HG02884 (cell line): ENCODE measurements around the gene SOHLH2.

Experiments used
- ATAC-seq: cut with Tn5 transposase; IDR thresholded peaks from one replicate; pipeline ENCODE4 v1.9.1; 2021; ENCODE audit warnings: mild to moderate bottlenecking, moderate library complexity; ENCODE audit not compliant: unreplicated experiment

SOHLH2 gene, protein sequence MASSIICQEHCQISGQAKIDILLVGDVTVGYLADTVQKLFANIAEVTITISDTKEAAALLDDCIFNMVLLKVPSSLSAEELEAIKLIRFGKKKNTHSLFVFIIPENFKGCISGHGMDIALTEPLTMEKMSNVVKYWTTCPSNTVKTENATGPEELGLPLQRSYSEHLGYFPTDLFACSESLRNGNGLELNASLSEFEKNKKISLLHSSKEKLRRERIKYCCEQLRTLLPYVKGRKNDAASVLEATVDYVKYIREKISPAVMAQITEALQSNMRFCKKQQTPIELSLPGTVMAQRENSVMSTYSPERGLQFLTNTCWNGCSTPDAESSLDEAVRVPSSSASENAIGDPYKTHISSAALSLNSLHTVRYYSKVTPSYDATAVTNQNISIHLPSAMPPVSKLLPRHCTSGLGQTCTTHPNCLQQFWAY

DNA sequence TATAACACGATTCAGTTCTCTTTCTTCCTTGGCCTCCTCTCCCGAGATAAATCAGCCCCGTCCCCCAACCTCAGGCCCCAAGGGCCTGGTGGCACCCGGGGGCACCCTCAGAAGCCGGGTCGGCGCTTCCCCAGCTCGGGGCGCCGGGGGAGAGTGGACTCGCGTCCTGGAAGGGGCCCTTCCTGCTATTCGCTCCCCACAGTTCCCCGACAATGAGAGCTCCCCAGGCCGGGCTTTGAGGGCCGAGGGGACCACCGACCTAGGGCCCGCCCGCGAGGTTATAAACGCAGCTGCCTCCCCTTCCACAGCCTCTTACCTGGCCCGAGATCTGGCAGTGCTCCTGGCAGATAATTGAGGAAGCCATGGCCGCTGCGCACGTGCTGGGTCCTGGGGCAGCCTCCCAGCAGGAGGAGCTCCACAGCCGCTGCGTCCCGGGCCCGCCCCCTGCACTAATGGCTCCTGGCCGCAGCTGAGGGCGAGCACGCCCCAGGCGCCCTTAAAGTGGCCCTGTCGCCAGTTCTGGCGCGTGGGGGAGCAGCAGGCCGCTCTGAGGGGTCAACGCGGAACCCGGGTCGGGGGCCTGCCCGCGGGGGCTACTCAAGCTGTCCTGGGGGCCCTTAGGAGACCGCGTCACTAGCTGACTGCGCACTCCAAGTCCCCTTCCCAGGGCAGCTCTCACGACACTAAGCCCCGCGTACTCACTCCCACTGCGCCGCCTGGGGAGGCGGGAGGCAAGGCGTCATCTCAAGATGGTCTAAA is at the start of gene SOHLH2:
SOHLH2 (minus strand) TSS at position 394 of the 759 bp plus-strand sequence; CDS start at position 364, 30 bp downstream.
- no peak for ATAC-seq

DNA sequence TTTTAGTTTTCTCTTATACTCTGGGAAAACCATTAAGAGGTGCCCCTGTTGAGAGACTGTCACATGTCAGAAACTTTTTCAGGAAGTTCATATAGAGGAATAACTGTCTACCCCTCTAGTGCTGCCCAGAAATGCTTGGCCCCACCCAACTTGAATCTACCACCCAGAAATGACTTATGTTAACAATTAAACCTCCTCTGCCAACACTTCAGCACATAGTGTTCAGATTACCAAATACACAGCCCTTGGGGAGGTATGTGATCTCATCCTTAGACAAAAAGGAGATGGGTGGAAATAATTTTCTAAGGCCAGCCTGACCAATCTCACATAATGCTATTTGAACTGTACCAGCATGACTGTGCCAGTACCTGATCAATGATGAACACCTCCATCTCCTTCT is 47.6 kb upstream of the SOHLH2 start:
- ATAC-seq, result no peak

DNA sequence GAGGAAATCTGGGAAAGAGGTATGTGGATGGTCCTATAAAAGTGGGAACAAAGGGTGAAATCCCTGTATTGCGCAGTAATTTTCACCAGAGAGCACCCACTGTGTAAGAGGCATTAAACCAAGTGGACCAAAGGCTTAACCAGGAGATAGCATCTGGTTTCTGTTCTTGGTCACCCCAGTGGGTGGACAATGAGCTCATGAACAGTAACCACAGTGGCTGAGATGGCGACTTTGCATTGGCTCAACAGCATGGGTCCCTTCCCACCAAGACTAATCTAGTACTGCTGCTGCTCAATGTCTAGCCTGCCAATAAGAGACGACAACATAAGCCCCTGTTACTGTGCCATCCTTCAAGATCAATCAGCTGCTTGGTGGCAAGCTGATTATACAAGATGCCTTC is 46.7 kb upstream of the SOHLH2 start:
- ATAC-seq, result no peak

DNA sequence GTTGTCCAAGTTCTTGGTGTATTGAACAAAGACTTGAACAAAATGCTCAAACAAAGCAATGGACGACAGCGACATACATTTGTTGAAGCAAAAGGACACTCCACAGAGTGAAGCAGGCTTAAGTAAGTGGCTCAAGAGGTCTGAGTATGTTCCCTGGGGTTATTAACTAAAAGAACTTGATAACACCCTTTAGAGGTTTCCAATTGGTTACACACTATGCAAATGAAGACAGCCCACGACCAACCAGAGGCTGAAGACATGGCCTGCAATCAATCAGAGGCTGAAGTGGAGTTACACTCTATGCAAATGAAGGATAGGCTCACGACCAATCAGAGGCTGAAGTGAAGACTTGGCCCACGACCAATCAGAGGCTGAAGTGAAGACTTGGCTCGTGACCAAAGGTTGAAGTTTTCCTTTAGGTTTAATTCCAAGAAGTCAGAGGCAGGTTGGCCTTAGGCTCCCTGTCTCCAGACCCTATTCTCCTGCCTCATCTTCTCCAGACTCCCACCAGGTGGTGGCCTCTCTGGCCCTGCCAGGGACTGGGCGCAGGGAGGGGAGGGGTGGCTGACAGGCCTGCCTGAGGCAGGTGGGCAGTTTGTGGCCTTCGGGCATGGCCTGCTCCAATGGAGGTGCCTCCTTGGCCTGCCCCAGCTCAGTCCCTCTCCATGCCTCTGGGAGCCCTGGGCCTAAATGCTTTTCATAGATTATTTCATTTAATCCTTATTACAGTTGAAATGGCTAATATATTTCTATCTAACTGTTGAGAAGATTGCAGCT is 45.2 kb upstream of the SOHLH2 start:
- ATAC-seq, result no peak

DNA sequence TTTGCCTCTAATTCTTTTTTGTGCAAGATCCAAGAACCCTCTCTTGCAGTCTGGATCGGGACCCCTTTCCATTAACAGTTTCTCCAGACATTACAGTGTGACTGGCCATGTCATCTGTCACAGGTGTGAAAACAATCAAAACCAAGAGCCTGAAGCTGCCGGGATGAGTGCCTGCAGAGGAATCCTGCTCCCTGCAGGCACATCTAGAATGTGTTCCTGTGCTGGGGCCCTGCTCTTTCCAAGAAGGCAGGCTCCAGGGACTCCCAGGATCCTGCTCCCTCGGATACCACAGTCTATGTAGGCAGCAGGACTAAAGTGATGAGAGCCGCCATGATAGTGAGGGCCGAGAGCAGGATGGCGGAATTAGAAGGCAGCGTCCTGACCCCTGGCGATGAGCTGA is 44.5 kb upstream of the SOHLH2 start:
- ATAC-seq, result no peak

DNA sequence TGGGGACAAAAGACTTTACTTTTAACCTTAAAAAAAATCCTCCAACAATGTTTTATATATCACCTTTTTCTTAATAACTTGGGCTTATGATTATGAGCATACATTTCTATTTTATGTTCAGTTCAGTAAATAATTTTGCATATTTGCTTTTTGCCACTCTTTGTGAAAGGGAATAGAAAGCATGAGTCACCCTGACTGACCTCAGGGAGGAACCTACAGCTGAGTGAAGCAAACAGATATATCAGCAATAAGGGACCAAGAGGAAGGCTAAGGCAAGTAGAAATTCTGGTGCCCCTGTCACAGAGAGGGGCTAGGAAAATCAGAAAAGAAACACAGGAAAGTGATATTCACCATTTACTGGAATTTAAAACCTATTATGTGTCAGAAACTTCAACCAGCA is 37.2 kb upstream of the SOHLH2 start:
- no peak for ATAC-seq

DNA sequence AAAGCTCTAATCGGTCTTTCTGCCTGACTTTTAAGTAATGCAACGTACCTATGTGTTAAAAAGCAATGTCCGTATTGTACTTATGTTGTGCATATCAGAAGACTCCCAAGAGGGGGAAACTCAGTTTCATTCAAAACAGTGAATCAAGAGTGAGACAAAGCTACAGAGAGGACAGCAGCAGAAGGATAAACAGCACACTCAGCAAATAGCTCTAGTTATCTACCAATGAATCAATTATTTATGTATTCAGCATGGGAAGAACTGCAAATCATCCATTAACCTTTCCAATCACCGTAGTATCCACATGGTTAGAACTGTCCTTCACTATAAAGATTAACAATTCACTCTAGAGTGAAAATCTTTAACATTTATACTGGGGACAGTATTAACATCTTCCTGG is 36.7 kb upstream of the SOHLH2 start:
- ATAC-seq, result no peak

DNA sequence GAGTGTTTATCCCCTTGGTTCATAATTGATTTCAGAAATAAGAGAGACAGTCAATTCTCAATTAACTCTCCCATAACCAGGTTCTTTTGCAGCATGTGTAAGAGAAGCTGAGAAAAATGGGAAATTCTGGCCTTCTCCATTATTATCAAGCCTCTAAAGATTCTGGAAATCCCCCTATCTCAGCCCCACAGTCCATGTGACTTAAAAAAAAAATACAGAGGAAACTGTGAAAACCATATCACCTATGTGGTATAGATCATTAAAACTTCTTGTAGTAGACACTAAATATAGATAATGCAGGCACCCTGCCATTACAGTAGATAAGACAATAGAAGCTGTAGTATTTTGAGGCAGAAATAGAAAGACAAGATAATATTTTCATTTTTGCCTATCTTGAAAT is 34.3 kb upstream of the SOHLH2 start:
- no peak for ATAC-seq

DNA sequence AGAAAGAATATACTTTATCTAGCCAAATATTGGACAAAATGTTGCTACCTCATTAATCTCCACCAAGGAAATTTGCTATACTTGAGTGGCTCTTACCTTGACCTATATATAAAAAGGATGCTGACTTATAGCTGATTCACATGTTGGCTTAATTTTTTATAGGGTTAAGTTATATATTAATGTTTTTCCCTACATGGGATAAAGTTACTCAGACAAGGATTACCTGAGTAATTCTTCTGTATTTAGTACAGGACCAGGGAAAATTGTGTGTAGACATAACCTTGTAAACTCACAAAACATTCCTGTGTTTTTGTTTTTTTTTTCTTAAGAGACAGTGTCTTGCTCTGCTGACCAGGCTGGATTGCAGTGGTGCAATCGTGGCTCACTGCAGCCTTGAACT is 30.6 kb upstream of the SOHLH2 start:
- ATAC-seq, result no peak

DNA sequence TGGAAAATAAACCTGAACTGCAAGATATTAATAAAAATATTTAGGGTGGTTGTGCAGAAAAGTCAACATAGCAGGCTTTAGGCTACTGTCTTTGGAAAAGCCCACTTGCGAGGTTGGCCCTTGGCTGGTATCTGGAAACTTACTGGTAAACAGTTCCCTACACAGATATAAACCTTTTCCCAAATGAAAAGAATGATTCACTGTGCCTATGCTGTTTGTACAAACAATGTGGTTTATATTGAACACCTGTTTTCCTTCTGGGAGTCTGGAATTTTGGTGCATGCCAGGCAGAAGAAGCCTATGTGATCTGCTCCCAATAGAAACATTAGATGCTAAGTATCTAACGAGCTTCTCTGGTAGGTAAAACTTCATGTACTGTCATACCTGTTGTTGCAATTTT is 29.7 kb upstream of the SOHLH2 start:
- no peak for ATAC-seq

DNA sequence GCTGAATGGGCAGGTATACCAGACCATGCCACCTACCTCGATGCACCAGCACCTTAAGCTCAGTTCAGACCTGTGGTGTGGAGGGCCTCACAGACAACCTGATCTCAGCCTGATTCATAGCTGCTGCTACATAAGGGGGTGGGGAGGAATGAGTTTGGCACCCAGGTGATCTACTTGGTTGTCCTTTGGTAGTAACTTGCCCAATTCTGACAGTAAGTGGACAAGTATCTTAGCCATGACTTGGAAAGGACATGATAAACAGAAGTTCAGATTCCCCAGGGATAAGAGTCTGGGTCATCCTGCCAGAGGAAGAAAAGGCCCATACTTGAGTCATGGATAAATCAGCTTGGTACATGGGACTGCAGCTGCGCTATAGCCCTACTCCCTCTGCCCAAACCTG is 28.4 kb upstream of the SOHLH2 start:
- ATAC-seq, result no peak

DNA sequence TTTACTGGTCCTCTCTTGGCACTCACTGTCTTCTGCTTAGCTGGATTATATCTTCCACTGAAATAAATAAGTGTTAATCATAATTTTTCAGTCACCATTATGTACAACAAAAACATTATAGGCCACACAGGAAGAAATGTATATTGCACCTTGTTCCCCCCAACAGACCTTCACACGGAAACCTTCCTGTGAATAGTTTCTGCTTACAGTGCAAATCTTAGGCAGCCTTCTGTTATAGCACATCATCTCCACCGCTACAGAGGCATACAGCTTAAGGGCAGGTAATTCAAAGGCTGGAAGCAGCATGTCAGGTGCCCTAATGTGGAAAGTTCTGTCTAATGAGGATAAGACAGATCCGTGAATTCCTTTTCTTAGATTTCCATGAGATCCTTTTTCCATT is 16.9 kb upstream of the SOHLH2 start:
- ATAC-seq, result no peak

DNA sequence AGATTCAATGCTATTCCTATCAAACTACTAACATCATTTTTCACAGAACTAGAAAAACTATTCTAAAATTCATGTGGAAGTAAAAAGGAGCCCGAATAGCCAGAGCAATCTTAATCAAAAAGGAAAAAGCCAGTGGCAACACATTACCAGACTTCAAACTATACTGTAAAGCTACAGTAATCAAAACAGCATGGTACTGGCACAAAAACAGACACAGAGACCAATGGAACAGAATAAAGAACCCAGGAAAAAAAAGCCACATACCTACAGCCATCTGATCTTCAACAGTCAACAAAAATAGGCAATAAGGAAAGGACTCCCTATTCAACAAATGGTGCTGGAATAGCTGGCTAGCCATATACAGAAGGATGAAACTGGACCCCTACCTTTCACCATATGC is 10.4 kb upstream of the SOHLH2 start:
- no peak for ATAC-seq

DNA sequence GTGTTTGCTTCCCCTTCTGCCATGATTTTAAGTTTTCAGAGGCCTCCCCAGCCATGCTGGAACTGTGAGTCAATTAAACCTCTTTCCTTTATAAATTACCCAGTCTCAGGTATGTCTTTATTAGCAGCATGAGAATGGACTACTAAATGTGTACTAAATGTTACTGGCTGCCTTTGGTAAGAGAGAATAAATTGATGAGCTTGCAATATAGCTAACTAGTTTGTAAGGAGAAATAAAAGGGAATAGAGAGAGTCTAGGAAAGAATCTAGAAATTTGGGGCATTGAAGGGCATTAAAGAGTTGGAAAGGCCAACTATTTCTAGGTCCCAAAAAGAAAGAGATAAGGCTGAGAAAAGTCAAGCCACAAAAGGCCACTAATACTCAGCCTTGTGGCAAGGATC is 5.5 kb upstream of the SOHLH2 start:
- ATAC-seq, result no peak

DNA sequence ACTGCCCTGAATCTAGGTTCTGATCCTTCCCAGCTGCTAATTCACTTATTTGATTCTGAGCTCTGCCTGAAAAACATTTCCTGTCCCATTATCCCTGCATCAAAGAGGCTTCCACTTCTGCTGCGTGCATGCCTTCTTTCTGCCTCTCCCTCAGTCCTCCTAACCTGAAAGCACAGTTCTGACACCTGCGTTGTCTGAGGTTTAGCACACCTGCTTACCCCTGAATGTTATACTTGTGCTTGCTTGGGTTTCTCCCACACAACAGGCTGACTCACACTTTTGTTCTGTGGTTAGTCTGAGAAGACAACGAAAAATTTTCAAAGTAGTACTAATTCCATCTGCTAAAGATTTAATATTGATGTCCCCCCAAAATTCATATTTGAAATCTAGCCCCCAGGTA is 3.1 kb upstream of the SOHLH2 start:
- ATAC-seq, result no peak

DNA sequence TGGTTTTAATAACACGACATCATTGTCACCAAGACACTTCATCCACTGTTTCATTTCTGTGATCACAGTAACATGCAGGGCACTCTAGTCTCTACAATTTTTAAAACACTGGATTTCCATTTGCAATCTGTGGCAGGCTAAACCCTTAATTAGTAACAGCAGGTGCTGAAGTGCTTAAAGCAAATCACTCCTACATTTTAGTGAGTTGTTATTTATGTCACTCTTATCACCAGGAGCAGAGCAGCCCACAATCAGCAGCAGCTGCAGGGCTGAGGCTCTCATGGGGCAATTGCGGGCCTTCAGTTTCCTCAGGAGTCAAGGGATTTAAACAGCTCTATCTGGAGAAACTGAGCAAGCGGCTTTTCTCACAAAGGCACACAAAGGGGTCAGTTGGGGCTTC is 1.6 kb downstream of the SOHLH2 start:
- no peak for ATAC-seq

DNA sequence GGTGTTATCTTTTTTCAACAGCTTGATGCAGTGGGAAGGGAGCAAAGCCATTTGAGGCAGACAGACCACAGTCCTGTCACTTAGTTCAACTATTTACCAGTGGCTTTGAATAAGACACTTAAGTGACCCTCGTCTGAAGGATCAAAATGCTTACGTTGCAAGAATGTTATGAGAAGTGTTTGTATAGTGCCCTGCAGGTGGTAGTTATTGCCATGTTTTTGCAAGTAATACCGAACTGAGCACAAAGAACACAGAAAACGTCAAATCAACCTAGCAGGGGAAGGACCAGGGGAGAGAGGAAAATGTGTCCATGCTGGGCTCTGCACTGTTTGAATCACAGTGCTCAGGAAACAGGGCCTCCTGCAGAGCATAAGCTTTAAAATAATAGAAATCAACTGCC is 2.8 kb downstream of the SOHLH2 start:
- no peak for ATAC-seq

DNA sequence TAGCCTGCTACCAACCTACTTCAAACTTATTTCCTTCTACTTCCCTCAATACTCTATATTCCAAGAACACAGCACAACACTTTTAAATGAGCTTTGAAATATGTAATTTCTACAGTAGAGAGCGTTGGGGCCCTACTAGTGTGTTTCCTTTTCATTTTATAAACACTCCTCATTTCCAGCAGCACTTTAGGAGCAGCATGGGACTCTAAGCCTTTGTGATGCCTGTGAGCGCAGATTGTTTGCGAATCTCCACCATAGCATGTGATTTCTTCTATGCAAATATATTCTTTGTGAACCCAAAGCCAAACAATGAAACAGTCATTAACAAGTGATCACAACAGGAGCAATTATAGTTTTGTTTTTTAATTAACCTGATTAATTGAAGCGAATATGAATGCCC is 3.6 kb downstream of the SOHLH2 start:
- ATAC-seq, result no peak

DNA sequence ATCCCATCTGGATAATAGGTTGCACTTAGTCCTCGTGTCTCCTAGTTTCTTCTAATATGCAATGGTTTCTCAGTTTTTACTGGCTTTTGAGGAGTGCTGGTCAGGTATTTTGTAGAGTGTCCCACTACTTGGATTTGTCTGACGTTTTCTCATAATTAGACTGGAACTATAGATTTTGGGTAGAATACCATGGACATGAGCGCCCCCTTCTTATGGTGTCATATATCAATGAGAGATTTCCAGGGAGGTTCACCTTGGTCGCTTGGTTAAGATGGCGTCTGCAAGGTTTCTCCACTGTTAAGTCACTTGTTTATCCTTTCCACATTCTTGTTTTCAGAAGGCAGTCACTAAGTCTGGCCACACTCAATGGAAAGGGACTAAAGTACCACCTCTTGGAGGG is 6.7 kb downstream of the SOHLH2 start:
- no peak for ATAC-seq

DNA sequence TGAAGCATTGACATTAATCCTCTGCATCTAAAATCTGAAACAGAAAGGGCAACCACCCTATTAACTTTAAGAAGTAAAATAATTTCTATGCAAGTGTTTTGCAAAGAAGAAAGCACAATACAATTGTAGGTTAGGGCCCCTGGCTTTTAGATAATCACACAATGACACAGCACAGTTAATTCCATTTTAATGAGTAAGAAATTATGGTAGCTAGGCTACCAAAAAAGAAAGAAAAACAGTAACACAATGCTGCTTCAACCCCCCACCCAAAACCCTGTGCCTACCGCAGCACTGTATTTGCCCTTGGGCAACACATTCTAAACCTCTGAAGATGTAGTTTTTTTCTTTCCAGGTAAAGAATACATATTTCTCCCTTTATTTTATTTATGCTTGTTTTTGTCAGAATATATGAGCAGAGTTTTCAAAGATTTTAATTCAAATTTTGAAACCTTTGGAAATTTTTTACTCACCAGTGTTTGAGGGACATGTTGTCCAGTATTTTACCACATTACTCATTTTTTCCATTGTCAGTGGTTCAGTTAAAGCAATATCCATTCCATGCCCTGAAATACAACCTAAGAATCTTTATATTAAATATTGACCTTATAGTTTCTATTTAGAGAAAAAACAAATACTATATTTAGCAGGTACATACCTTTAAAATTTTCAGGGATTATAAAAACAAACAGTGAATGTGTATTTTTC is 21.1 kb downstream of the SOHLH2 start:
- ATAC-seq, result no peak

DNA sequence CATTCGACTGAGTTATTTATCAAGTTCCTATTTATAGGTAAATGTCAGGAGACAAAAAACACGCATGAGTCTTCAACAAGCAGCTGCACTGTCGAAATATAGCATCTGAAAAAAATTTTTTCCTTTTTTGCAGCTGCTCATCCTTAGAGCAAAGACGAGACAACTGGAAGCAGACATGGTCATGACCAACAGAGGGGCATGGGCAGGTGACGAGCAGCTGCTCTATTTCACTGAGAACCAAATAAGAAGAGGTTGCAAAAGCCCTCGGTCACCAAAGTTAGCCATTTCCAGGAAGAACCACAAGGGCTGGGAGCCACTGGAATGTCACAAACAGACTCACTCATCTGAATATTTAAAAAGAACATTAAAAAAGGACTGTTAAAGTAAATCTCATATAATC is 22.2 kb downstream of the SOHLH2 start:
- no peak for ATAC-seq
